Natural killer cell (primary cell): ENCODE results near the gene EPS8. TPM values are rescaled to one million over a fixed set of nuclear protein-coding genes. Genes with fewer than 3 reads are reported as not detected.

Experiments used
- ATAC-seq, 3 donors: fragments of 150-1000 bp in 2 of 3; fragments of 200-7000 bp in 1 of 3; cut with Tn5 transposase; 1 replicate in 1 of 3; 2 replicates in 2 of 3; pipeline ENCODE4 v1.10.0; 2021; ENCODE audit warnings: mild to moderate bottlenecking in 2 of 3, moderate library complexity in 2 of 3
- DNase-seq, 2 donors: peaks; one replicate each; pipeline versions ENCODE4 v3.0.0 to v3.0.0-alpha.2; 2013 to 2021; ENCODE audit warnings: mixed read lengths in 1 of 2
- H3K27ac ChIP-seq: one replicate; pipeline ENCODE4 v1.5.1; 2013; ENCODE audit warnings: mild to moderate bottlenecking, low read length
- H3K27me3 ChIP-seq: one replicate; pipeline ENCODE4 v1.6.1; 2013; ENCODE audit warnings: low read length; ENCODE audit not compliant: control insufficient read depth, insufficient read depth
- H3K36me3 ChIP-seq: one replicate; pipeline ENCODE4 v1.6.1; 2013; ENCODE audit warnings: low read length; ENCODE audit not compliant: control insufficient read depth, insufficient read depth
- H3K4me1 ChIP-seq: one replicate; pipeline ENCODE4 v1.6.1; 2013; ENCODE audit warnings: low read length; ENCODE audit not compliant: control insufficient read depth, insufficient read depth
- H3K4me3 ChIP-seq: one replicate; pipeline ENCODE4 v1.5.1; 2013; ENCODE audit warnings: low read length
- H3K9me3 ChIP-seq: one replicate; pipeline ENCODE4 v1.6.1; 2013; ENCODE audit warnings: low read length; ENCODE audit not compliant: control insufficient read depth, insufficient read depth
- H3K27ac Mint-ChIP-seq, 2 donors: one replicate each; pipeline ENCODE4 v1.8.0; 2022; ENCODE audit warnings: mild to moderate bottlenecking in 2 of 2, mixed read lengths in 2 of 2, moderate library complexity in 1 of 2
- H3K27me3 Mint-ChIP-seq, 2 donors: one replicate each; pipeline ENCODE4 v1.8.0; 2022; ENCODE audit warnings: low read depth in 2 of 2, mixed read lengths in 2 of 2
- H3K36me3 Mint-ChIP-seq: one replicate; pipeline ENCODE4 v1.8.0; 2022; ENCODE audit warnings: mixed read lengths
- H3K4me1 Mint-ChIP-seq, 2 donors: one replicate each; pipeline ENCODE4 v1.8.0; 2022; ENCODE audit warnings: mixed read lengths in 2 of 2
- H3K4me3 Mint-ChIP-seq: one replicate; pipeline ENCODE4 v1.8.0; 2022; ENCODE audit warnings: mild to moderate bottlenecking, moderate library complexity, mixed read lengths
- H3K9me3 Mint-ChIP-seq, 2 donors: one replicate each; pipeline ENCODE4 v1.8.0; 2022; ENCODE audit warnings: mixed read lengths in 2 of 2
- CTCF ChIP-seq: fragments of 200-600 bp; IDR thresholded peaks from one replicate; pipeline ENCODE4 v1.8.0; 2022; ENCODE audit warnings: antibody characterized with exemption
- WGBS: methylation state at CpG from one replicate; pipeline ENCODE4 v1.1.7; 2013; ENCODE audit warnings: missing lambda C conversion rate; ENCODE audit not compliant: insufficient coverage; 5-methylcytosine and 5-hydroxymethylcytosine counted together
- intact Hi-C: fragments of 100-400 bp; cut with micrococcal nuclease; formaldehyde crosslinking; loops from one replicate; pipeline ENCODE4 v1.14.2; 2022
- total RNA-seq, 4 donors: library from RNA; stranded (reverse); fragments of 120-200 nt in 1 of 4; gene quantifications; one replicate each; pipeline versions ENCODE4 v1.2.3 to v1.2.4, GENCODE V29; 2013 to 2022

Gene EPS8
- total RNA-seq, 3 donors from 2014 or later (not counting 1 experiment from before 2014, with no cell fraction given) = 1.5 to 2.6 (median 1.5) TPM

GRCh38 chr12:15797818-15798217 lies 8.6 kb upstream of the EPS8 start:
- no peak overlapping the region for H3K4me3 Mint-ChIP-seq
- no peak for TF ChIP-seq CTCF
- no peak overlapping the region for H3K4me3 ChIP-seq
- DNase-seq (no peak), ATAC-seq (no peak)
- peaks cover 11% of the 10 kb centered on the region for H3K27me3 ChIP-seq
- H3K4me1 ChIP-seq = no peaks in the 10 kb centered on the region
- H3K4me1 Mint-ChIP-seq = peaks cover 0 to 5% of the 10 kb centered on the region in 2 donors
- 82% methylated on average over 3 of the region's 3 CpGs for WGBS
- H3K9me3 ChIP-seq = no peaks in the 10 kb centered on the region
- intact Hi-C loops = no loop called here
- no peaks in the 10 kb centered on the region for H3K36me3 Mint-ChIP-seq
- no peak overlapping the region for H3K27ac ChIP-seq
- no peaks in the 10 kb centered on the region for H3K36me3 ChIP-seq
- H3K27ac Mint-ChIP-seq = no peak overlapping the region
- H3K9me3 Mint-ChIP-seq = no peaks in the 10 kb centered on the region
- peaks cover 28 to 51% of the 10 kb centered on the region in 2 donors for H3K27me3 Mint-ChIP-seq

- Histone ChIP-seq H3K4me3 (no peak overlapping the region), H3K36me3 (no peaks in the 10 kb centered on the region), H3K9me3 (no peaks in the 10 kb centered on the region), H3K27me3 (peaks cover 11% of the 10 kb centered on the region), H3K4me1 (no peaks in the 10 kb centered on the region), H3K27ac (no peak overlapping the region)
- Mint-ChIP-seq H3K4me1 (peaks cover 0 to 5% of the 10 kb centered on the region in 2 donors), H3K9me3 (no peaks in the 10 kb centered on the region), H3K27me3 (peaks cover 33 to 62% of the 10 kb centered on the region in 2 donors), H3K4me3 (no peak overlapping the region), H3K36me3 (no peaks in the 10 kb centered on the region), H3K27ac (no peak overlapping the region)
- 95% methylated on average over 3 of the region's 4 CpGs for whole genome bisulfite sequencing
- no peak for TF ChIP-seq CTCF
- intact Hi-C loops = no loop called here
- DNase-seq (no peak), ATAC-seq (no peak)
Measured at GRCh38 chr12:15796493-15797141, 7.4 kb upstream of the EPS8 start.

GRCh38 chr12:15794836-15795235 lies 5.6 kb upstream of the EPS8 start:
- Mint-ChIP-seq H3K27ac (no peak overlapping the region), H3K4me3 (no peak overlapping the region), H3K36me3 (no peaks in the 10 kb centered on the region), H3K27me3 (peaks cover 33 to 58% of the 10 kb centered on the region in 2 donors), H3K4me1 (peaks cover 9 to 11% of the 10 kb centered on the region in 2 donors), H3K9me3 (no peaks in the 10 kb centered on the region)
- intact Hi-C loops = no loop called here
- DNase-seq (no peak), ATAC-seq (no peak)
- no CpG with 5 or more reads among the region's 1 CpG for WGBS
- no peaks in the 10 kb centered on the region for H3K9me3 ChIP-seq
- no peak overlapping the region for H3K27ac ChIP-seq
- H3K36me3 ChIP-seq = no peaks in the 10 kb centered on the region
- peaks cover 11% of the 10 kb centered on the region for H3K27me3 ChIP-seq
- TF ChIP-seq CTCF = no peak
- peaks cover 3% of the 10 kb centered on the region for H3K4me1 ChIP-seq
- no peak overlapping the region for H3K4me3 ChIP-seq

GRCh38 chr12:15794196-15794595 lies 5.0 kb upstream of the EPS8 start:
- H3K4me3 ChIP-seq = no peak overlapping the region
- H3K4me1 ChIP-seq = peaks cover 7% of the 10 kb centered on the region
- Mint-ChIP-seq H3K36me3 (no peaks in the 10 kb centered on the region), H3K4me1 (peaks cover 9 to 12% of the 10 kb centered on the region in 2 donors), H3K9me3 (no peaks in the 10 kb centered on the region), H3K4me3 (no peak overlapping the region), H3K27me3 (peaks cover 29 to 54% of the 10 kb centered on the region in 2 donors), H3K27ac (no peak overlapping the region)
- H3K9me3 ChIP-seq = no peaks in the 10 kb centered on the region
- H3K27me3 ChIP-seq = peaks cover 8% of the 10 kb centered on the region
- 82% methylated on average over 2 of the region's 3 CpGs for WGBS
- DNase-seq (no peak), ATAC-seq (no peak)
- no peak overlapping the region for H3K27ac ChIP-seq
- intact Hi-C loops = no loop called here
- no peak for TF ChIP-seq CTCF
- H3K36me3 ChIP-seq = no peaks in the 10 kb centered on the region
